Endodermal cell (in vitro differentiated cells): ENCODE measurements around the gene MSH3. TPM values are rescaled to one million over a fixed set of nuclear protein-coding genes. Genes with fewer than 3 reads are reported as not detected.

Source experiments
- DNase-seq: peaks from one replicate; pipeline ENCODE4 v3.0.0-alpha.2; 2017
- H3K27ac ChIP-seq: 2 replicates; pipeline ENCODE4 v1.5.1; 2013; ENCODE audit warnings: mild to moderate bottlenecking, low read depth, low read length, moderate library complexity
- H3K27me3 ChIP-seq: 2 replicates; pipeline ENCODE4 v1.6.1; 2013; ENCODE audit warnings: mild to moderate bottlenecking, low read length, moderate library complexity; ENCODE audit not compliant: insufficient read depth, control insufficient read depth, poor library complexity, severe bottlenecking
- H3K36me3 ChIP-seq: 2 replicates; pipeline ENCODE4 v1.7.0; 2013; ENCODE audit warnings: mild to moderate bottlenecking, low read length, moderate library complexity; ENCODE audit not compliant: control insufficient read depth, insufficient read depth
- H3K4me1 ChIP-seq: one replicate; pipeline ENCODE4 v1.7.0; 2013; ENCODE audit warnings: low read length; ENCODE audit not compliant: control insufficient read depth, insufficient read depth
- H3K4me3 ChIP-seq: 2 replicates; pipeline ENCODE4 v1.5.1; 2013; ENCODE audit warnings: mild to moderate bottlenecking, low read length, moderate library complexity
- H3K9ac ChIP-seq: 2 replicates; pipeline ENCODE4 v1.6.1; 2013; ENCODE audit warnings: mild to moderate bottlenecking, low read length, moderate library complexity; ENCODE audit not compliant: poor library complexity, severe bottlenecking; ENCODE audit errors: extremely low read depth
- H3K9me3 ChIP-seq: 2 replicates; pipeline ENCODE4 v1.6.1; 2013; ENCODE audit warnings: mild to moderate bottlenecking, low read length, moderate library complexity; ENCODE audit not compliant: control insufficient read depth
- H3K27ac Mint-ChIP-seq: 2 replicates; pipeline ENCODE4 v1.8.0; 2020; ENCODE audit warnings: mixed read lengths
- H3K27me3 Mint-ChIP-seq: 2 replicates; pipeline ENCODE4 v1.8.0; 2021; ENCODE audit warnings: mild to moderate bottlenecking, mixed read lengths; ENCODE audit not compliant: insufficient read depth
- H3K36me3 Mint-ChIP-seq: 2 replicates; pipeline ENCODE4 v1.8.0; 2020; ENCODE audit warnings: low read depth, mixed read lengths
- H3K4me1 Mint-ChIP-seq: 2 replicates; pipeline ENCODE4 v1.8.0; 2020; ENCODE audit warnings: mixed read lengths
- H3K4me3 Mint-ChIP-seq: 2 replicates; pipeline ENCODE4 v1.8.0; 2020; ENCODE audit warnings: mild to moderate bottlenecking, moderate library complexity, mixed read lengths
- H3K9me3 Mint-ChIP-seq: 2 replicates; pipeline ENCODE4 v1.8.0; 2020; ENCODE audit warnings: mild to moderate bottlenecking, mixed read lengths
- CTCF ChIP-seq: fragments of 200-600 bp; sonication (generic); conservative IDR thresholded peaks from 2 replicates; pipeline ENCODE4 v1.5.0; 2021; ENCODE audit warnings: antibody characterized with exemption, mild to moderate bottlenecking
- WGBS, 2 experiments: methylation state at CpG; one replicate each; pipeline versions ENCODE4 v1.1.5 to v1.1.7; 2013; ENCODE audit warnings: missing lambda C conversion rate in 2 of 2, mixed read lengths in 1 of 2; ENCODE audit not compliant: insufficient coverage in 1 of 2, insufficient read length in 1 of 2; 5-methylcytosine and 5-hydroxymethylcytosine counted together
- total RNA-seq, 2 donors: library from RNA; stranded (reverse); fragmentation: NEBNext Ultra II Directional in 1 of 2; extraction: Animal tissue kit (Norgen Biotek cat#: 25700) in 1 of 2; gene quantifications; 2 replicates in 1 of 2; 3 replicates in 1 of 2; pipeline ENCODE4 v1.2.1, GENCODE V29; 2021

MSH3 gene
- total RNA-seq, 2 donors from 2014 or later, result 17.3 to 25.2 TPM

GRCh38 chr5:80736730-80737129, 82.3 kb downstream of the MSH3 start:
- H3K4me3 Mint-ChIP-seq, result no peak overlapping the region
- WGBS, 2 experiments, result 93 to 97% methylated on average over 2 to 4 of the region's 4 CpGs
- Histone ChIP-seq H3K9ac (no peak overlapping the region), H3K4me3 (no peak overlapping the region), H3K27me3 (no peaks in the 10 kb centered on the region), H3K4me1 (no peaks in the 10 kb centered on the region), H3K36me3 (peaks cover 13% of the 10 kb centered on the region), H3K9me3 (no peaks in the 10 kb centered on the region), H3K27ac (no peak overlapping the region)
- peaks cover 4% of the 10 kb centered on the region for H3K4me1 Mint-ChIP-seq
- H3K9me3 Mint-ChIP-seq, result no peaks in the 10 kb centered on the region
- no peak for DNase-seq
- no peaks in the 10 kb centered on the region for H3K27me3 Mint-ChIP-seq
- peaks cover 12% of the 10 kb centered on the region for H3K36me3 Mint-ChIP-seq
- no peak overlapping the region for H3K27ac Mint-ChIP-seq
- TF ChIP-seq CTCF, result no peak

GRCh38 chr5:80738466-80738865, 84.0 kb downstream of the MSH3 start:
- H3K4me1 ChIP-seq, result no peaks in the 10 kb centered on the region
- no peak overlapping the region for H3K27ac ChIP-seq
- no peak overlapping the region for H3K9ac ChIP-seq
- Mint-ChIP-seq H3K9me3 (no peaks in the 10 kb centered on the region), H3K27ac (no peak overlapping the region), H3K27me3 (no peaks in the 10 kb centered on the region), H3K4me3 (no peak overlapping the region), H3K36me3 (peaks cover 21% of the 10 kb centered on the region), H3K4me1 (peaks cover 4% of the 10 kb centered on the region)
- no peaks in the 10 kb centered on the region for H3K27me3 ChIP-seq
- H3K4me3 ChIP-seq, result no peak overlapping the region
- TF ChIP-seq CTCF, result no peak
- H3K36me3 ChIP-seq, result peaks cover 25% of the 10 kb centered on the region
- DNase-seq, result no peak
- peaks cover 4% of the 10 kb centered on the region for H3K9me3 ChIP-seq
- 88 to 100% methylated on average over 1 to 3 of the region's 3 CpGs for WGBS, 2 experiments

- no peaks in the 10 kb centered on the region for H3K27me3 Mint-ChIP-seq
- no peak for DNase-seq
- H3K4me3 Mint-ChIP-seq, result no peak overlapping the region
- no peaks in the 10 kb centered on the region for H3K9me3 Mint-ChIP-seq
- no peak overlapping the region for H3K27ac ChIP-seq
- H3K4me1 Mint-ChIP-seq, result peaks cover 4% of the 10 kb centered on the region
- 92 to 96% methylated on average over 3 to 4 of the region's 4 CpGs for WGBS, 2 experiments
- peaks cover 8% of the 10 kb centered on the region for H3K9me3 ChIP-seq
- no peak for TF ChIP-seq CTCF
- peaks cover 21% of the 10 kb centered on the region for H3K36me3 Mint-ChIP-seq
- no peaks in the 10 kb centered on the region for H3K27me3 ChIP-seq
- no peak overlapping the region for H3K4me3 ChIP-seq
- H3K36me3 ChIP-seq, result peaks cover 25% of the 10 kb centered on the region
- no peak overlapping the region for H3K27ac Mint-ChIP-seq
- no peaks in the 10 kb centered on the region for H3K4me1 ChIP-seq
- no peak overlapping the region for H3K9ac ChIP-seq
Measured at GRCh38 chr5:80739057-80739456, 84.6 kb downstream of the MSH3 start.
